NB4 (cell line): ENCODE results near the gene SLC37A3.

Source experiments
- DNase-seq: peaks from one replicate; pipeline ENCODE4 v3.0.0; 2010; ENCODE audit warnings: low read depth
- H3K4me3 ChIP-seq: one replicate; pipeline ENCODE4 v1.5.1; 2011; ENCODE audit warnings: mild to moderate bottlenecking, low read depth, low read length, moderate library complexity
- MYC ChIP-seq: IDR thresholded peaks from 2 replicates; pipeline ENCODE4 v1.6.1; 2011; ENCODE audit warnings: low read depth, low read length
- POLR2A ChIP-seq: IDR thresholded peaks from 2 replicates; pipeline ENCODE4 v1.6.1; 2011; ENCODE audit warnings: mild to moderate bottlenecking; ENCODE audit not compliant: insufficient read length; ENCODE audit errors: extremely low read depth
- TF ChIP-seq, protein P1 (sequence below): IDR thresholded peaks from 2 replicates; pipeline ENCODE4 v1.6.1; 2011; ENCODE audit warnings: low read depth, low read length
- TF ChIP-seq, protein P2 (sequence below): IDR thresholded peaks from one replicate; pipeline ENCODE4 v1.5.1; 2012; ENCODE audit warnings: low read depth, low read length

Gene SLC37A3

DNA sequence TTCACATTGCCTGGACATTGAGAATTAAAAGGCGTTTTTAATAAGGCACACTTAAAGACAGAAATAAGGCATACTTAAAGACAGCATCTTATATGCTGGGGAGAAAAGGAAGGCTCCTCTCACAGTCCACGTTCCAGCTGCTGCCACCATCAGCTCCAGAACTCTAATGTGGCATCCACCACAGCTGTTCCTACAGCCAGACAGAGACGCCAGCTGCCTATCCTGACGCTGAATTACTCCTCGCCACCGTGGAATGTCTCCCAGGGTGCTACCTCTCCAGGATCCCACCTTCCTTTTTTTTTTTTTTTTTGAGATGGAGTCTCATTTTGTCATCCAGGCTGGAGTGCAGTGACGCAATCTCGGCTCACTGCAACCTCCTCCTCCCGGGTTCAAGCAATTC lies 30.8 kb downstream of the SLC37A3 start:
- no peak overlapping the region for H3K4me3 ChIP-seq
- DNase-seq = no peak
- TF ChIP-seq, protein P1, sequence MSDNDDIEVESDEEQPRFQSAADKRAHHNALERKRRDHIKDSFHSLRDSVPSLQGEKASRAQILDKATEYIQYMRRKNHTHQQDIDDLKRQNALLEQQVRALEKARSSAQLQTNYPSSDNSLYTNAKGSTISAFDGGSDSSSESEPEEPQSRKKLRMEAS = no peak
- no peak for TF ChIP-seq POLR2A
- TF ChIP-seq, protein P2, sequence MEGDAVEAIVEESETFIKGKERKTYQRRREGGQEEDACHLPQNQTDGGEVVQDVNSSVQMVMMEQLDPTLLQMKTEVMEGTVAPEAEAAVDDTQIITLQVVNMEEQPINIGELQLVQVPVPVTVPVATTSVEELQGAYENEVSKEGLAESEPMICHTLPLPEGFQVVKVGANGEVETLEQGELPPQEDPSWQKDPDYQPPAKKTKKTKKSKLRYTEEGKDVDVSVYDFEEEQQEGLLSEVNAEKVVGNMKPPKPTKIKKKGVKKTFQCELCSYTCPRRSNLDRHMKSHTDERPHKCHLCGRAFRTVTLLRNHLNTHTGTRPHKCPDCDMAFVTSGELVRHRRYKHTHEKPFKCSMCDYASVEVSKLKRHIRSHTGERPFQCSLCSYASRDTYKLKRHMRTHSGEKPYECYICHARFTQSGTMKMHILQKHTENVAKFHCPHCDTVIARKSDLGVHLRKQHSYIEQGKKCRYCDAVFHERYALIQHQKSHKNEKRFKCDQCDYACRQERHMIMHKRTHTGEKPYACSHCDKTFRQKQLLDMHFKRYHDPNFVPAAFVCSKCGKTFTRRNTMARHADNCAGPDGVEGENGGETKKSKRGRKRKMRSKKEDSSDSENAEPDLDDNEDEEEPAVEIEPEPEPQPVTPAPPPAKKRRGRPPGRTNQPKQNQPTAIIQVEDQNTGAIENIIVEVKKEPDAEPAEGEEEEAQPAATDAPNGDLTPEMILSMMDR = no peak
- TF ChIP-seq MYC = no peak

DNA sequence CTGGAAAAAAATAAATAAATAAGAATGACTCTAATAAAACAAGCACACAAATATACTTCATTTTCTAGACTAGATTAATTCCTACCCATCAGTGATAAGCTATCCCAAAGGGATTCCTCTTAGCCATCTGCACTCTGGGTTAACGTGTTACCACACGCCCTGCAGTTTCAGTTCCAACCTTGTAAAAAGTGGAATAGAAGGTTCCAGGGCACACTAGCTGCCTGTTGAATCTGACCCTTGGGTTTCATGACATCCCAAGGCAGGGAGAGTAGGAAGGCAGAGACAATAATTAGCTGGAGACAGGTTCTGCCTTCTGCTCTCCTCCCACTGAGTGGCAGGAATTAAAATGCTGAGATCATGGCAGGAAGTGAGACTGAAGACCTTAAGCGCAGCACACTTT lies 33.5 kb downstream of the SLC37A3 start:
- DNase-seq = no peak
- TF ChIP-seq POLR2A (no peak), MYC (no peak)
- TF ChIP-seq, protein P1 = no peak
- TF ChIP-seq, protein P2 = no peak
- no peak overlapping the region for H3K4me3 ChIP-seq

DNA sequence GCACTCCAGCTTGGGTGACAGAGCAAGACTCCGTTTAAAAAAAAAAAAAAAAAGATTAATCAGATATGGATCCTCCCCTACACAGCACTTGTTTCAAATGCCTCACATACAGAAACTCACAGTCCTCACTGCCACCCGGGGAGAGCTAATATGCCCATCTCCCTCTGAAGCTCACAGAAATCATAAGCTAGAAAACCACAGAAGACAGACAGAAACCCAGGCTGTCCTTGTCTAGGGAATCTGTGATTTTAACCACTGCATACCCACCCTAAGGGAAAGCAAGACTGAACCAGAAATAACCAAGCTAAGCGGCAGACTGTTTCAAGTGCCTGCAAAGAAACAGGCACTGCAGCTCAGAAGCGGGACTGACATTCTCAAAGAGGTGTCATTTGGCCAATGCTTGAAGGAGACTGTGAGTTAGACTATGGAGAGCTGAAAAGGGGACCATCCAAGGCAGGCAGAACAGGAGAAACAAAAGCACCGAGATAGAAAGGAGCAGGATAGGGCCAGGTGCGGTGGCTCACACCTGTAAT lies 37.6 kb downstream of the SLC37A3 start:
- H3K4me3 ChIP-seq = no peak overlapping the region
- TF ChIP-seq MYC (no peak), POLR2A (no peak)
- TF ChIP-seq, protein P1 = no peak
- TF ChIP-seq, protein P2 = no peak
- DNase-seq = peak; percentile 16

DNA sequence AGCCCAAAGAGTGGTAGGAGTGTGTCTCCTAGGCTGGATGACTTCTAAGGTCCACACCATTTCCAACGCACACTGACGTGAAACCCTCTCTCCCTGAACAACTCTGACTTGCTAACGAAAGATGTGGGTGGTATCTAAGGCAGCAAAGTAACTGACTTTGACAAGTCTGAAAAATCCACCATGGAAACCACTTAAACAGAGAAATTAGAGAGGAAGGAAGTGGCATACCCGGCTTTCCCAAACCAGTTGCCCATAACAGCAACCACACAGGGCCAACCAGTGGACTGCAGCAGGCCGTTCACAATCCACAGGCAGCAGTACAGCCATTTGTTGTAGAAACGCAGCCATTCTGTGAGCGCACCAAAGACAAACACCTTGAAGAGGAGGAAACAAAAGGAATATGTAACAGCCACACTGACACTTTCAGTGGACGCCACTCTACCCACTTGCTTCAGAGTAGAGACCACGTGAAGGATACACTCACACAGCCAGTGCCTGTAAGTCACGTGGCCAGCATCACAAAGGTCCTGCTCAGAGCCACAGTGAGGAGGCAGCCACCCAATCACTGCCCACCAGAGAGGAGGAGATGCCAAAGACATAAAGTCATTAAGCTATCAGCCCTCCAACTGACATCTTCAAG lies 39.8 kb downstream of the SLC37A3 start:
- DNase-seq = peak; percentile 39
- no peak overlapping the region for H3K4me3 ChIP-seq
- TF ChIP-seq, protein P1 = no peak
- TF ChIP-seq, protein P2 = no peak
- TF ChIP-seq MYC (no peak), POLR2A (no peak)

DNA sequence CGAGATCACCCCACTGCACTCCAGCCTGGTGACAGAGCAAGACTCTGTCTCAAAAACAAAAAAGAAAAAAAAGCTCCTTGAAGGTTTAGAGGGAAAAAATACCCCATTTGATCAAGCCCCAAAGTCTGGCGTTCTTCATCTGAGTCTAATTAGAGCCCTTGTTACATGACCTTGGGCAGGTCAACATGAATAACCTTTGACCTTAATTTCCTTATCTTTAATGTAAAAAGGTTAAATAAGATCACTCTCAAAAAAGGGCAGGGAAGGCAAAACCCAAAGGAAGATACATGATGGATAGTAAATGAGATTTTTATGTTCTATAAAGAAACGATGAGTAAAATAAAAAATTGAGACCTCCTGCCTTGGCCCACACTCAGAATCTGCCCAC lies 40.3 kb downstream of the SLC37A3 start:
- H3K4me3 ChIP-seq = no peak overlapping the region
- TF ChIP-seq, protein P1 = no peak
- no peak for TF ChIP-seq MYC
- TF ChIP-seq, protein P2 = no peak
- no peak for TF ChIP-seq POLR2A
- no peak for DNase-seq
